Measurements from ENCODE around the gene RBM18.

The RBM18 gene

DNA sequence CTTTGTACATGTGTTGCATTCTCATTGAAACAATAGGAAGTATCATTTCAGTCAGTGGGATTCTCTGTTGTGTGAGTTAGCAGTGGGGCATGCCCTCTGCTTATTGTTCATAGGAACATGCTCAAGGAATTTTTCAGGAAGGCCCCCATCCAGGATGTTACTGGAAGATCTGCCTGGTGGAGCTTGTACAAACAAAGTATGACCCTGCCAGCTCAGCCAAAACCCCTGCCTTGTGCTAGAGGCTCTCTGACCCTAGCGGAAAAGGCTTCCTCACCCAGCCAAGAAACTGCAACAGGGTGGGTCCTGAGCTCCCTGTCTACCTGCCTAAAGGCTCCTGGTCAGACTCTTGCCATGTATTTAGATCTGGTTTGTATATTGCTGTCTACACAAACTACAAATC is 43.3 kb upstream of the RBM18 start:
- Histone ChIP-seq H3K79me2 (ENCODE audit: insufficient read depth, low read length) (peaks cover 7% of the 10 kb centered on the region; the same call in 1 of the 2 replicates), H2AFZ (ENCODE audit: low read depth, low read length, severe bottlenecking) (no peak overlapping the region), H3K9me2 (replicated peaks; ENCODE audit: insufficient read depth, low read length) (no peaks in the 10 kb centered on the region), H3K4me2 (ENCODE audit: low read depth, low read length, poor library complexity, severe bottlenecking) (no peak overlapping the region), H3K27me3 (ENCODE audit: low read length) (no peaks in the 10 kb centered on the region), H3F3A (ENCODE audit: insufficient read depth) (no peaks in the 10 kb centered on the region), H3K4me3 (ENCODE audit: insufficient read depth, low read length, poor library complexity, severe bottlenecking) (no peak overlapping the region), H3K27ac (ENCODE audit: low read depth, low read length) (no peak overlapping the region), H3K9ac (ENCODE audit: low read length) (no peak overlapping the region), H3K36me3 (ENCODE audit: low read length) (peaks cover 23% of the 10 kb centered on the region), H4K20me1 (ENCODE audit: low read depth, low read length) (no peaks in the 10 kb centered on the region), H3K9me3 (ENCODE audit: insufficient read depth, low read length) (no peaks in the 10 kb centered on the region)
- TF ChIP-seq EZH2phosphoT487 (conservative IDR thresholded peaks at IDR 0.05; ENCODE audit: low read length) (no peak), CTCF (IDR thresholded peaks at IDR 0.05; ENCODE audit: insufficient read depth, low read length, poor library complexity, severe bottlenecking) (no peak)

GRCh38 chr9:122307061-122307460 is 42.4 kb upstream of the RBM18 start:
- H3K27ac ChIP-seq (ENCODE audit: low read depth, low read length), result no peak overlapping the region

GRCh38 chr9:122302237-122303093 is 37.8 kb upstream of the RBM18 start:
- Histone ChIP-seq H3F3A (ENCODE audit: insufficient read depth) (no peaks in the 10 kb centered on the region), H3K9me3 (ENCODE audit: insufficient read depth, low read length) (no peaks in the 10 kb centered on the region), H3K36me3 (ENCODE audit: low read length) (peaks cover 4% of the 10 kb centered on the region; the same call in 1 of the 2 replicates), H4K20me1 (ENCODE audit: low read depth, low read length) (no peaks in the 10 kb centered on the region), H2AFZ (ENCODE audit: low read depth, low read length, severe bottlenecking) (no peak overlapping the region), H3K27me3 (ENCODE audit: low read length) (no peaks in the 10 kb centered on the region), H3K9me2 (replicated peaks; ENCODE audit: insufficient read depth, low read length) (no peaks in the 10 kb centered on the region), H3K4me2 (ENCODE audit: low read depth, low read length, poor library complexity, severe bottlenecking) (no peak overlapping the region), H3K27ac (ENCODE audit: low read depth, low read length) (no peak overlapping the region), H3K9ac (ENCODE audit: low read length) (no peak overlapping the region), H3K79me2 (ENCODE audit: insufficient read depth, low read length) (peaks cover 7% of the 10 kb centered on the region; the same call in 1 of the 2 replicates), H3K4me3 (ENCODE audit: insufficient read depth, low read length, poor library complexity, severe bottlenecking) (no peak overlapping the region)
- no peak for TF ChIP-seq EZH2phosphoT487 (conservative IDR thresholded peaks at IDR 0.05; ENCODE audit: low read length)
- TF ChIP-seq CTCF (IDR thresholded peaks at IDR 0.05; ENCODE audit: insufficient read depth, low read length, poor library complexity, severe bottlenecking), result no peak

More at GRCh38 chr9:122307061-122307460, 42.4 kb upstream of the RBM18 start:
- TF ChIP-seq EZH2phosphoT487 (conservative IDR thresholded peaks at IDR 0.05; ENCODE audit: low read length) (no peak), CTCF (IDR thresholded peaks at IDR 0.05; ENCODE audit: insufficient read depth, low read length, poor library complexity, severe bottlenecking) (no peak)
- Histone ChIP-seq H2AFZ (ENCODE audit: low read depth, low read length, severe bottlenecking) (no peak overlapping the region), H3K4me3 (ENCODE audit: insufficient read depth, low read length, poor library complexity, severe bottlenecking) (no peak overlapping the region), H4K20me1 (ENCODE audit: low read depth, low read length) (no peaks in the 10 kb centered on the region), H3K79me2 (ENCODE audit: insufficient read depth, low read length) (peaks cover 7% of the 10 kb centered on the region; the same call in 1 of the 2 replicates), H3K9me2 (replicated peaks; ENCODE audit: insufficient read depth, low read length) (no peaks in the 10 kb centered on the region), H3K9ac (ENCODE audit: low read length) (no peak overlapping the region), H3K9me3 (ENCODE audit: insufficient read depth, low read length) (no peaks in the 10 kb centered on the region), H3K27me3 (ENCODE audit: low read length) (no peaks in the 10 kb centered on the region), H3K36me3 (ENCODE audit: low read length) (peaks cover 21% of the 10 kb centered on the region), H3F3A (ENCODE audit: insufficient read depth) (no peaks in the 10 kb centered on the region), H3K4me2 (ENCODE audit: low read depth, low read length, poor library complexity, severe bottlenecking) (no peak overlapping the region)

Data from SU-DHL-6 (cell line).